NT2/D1 (cell line): ENCODE data around the gene NTRK2.

Experiments used
- SUZ12 ChIP-seq: IDR thresholded peaks from 2 replicates; pipeline ENCODE4 v1.6.1; 2011; ENCODE audit not compliant: insufficient read length, insufficient read depth; ENCODE audit errors: extremely low read depth
- YY1 ChIP-seq: IDR thresholded peaks from 2 replicates; pipeline ENCODE4 v1.6.1; 2011; ENCODE audit not compliant: insufficient read length, insufficient read depth
- ZNF274 ChIP-seq: IDR thresholded peaks from 2 replicates; pipeline ENCODE4 v1.6.1; 2011; ENCODE audit warnings: mild to moderate bottlenecking, low read depth, low read length

DNA sequence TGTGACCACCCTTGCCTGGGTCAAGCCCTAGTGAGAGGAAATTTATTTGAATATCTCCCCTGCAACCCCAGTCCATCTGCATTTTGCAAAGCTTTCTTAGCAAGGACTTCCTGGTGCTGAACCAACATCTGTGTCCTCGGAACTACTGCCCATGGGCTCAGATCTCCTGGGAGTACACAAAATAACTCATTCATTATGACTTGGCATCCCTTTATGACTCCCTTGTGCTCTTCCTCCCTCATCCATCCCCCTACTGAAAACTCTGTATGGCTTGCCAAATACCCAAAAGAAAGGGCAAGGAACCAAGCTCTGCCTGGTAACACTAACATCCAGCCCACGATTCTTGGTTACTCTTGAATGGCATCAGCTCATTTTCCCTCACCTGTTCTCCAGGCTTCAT lies 368.5 kb downstream of the NTRK2 start:
- TF ChIP-seq YY1 (no peak), ZNF274 (no peak), SUZ12 (no peak)
